Activated T-cell treated with anti-CD3 and anti-CD28 coated beads for 1 hour (primary cell): ENCODE measurements around the gene MLLT10.
"Not testable (repeated sequence)": the region's sequence is repeated elsewhere in the genome, so short reads cannot be mapped to it uniquely, and the experiment has no call there.

ENCODE experiments used
- DNase-seq: peaks from one replicate; pipeline ENCODE4 v3.0.0-alpha.2; 2020; ENCODE audit warnings: low read depth

The MLLT10 gene

GRCh38 chr10:21528236-21529031 lies 5.6 kb upstream of the MLLT10 start:
- no peak for DNase-seq

GRCh38 chr10:21529032-21529910 lies 4.8 kb upstream of the MLLT10 start:
- DNase-seq: no peak

GRCh38 chr10:21530168-21530567 lies 3.9 kb upstream of the MLLT10 start:
- no peak for DNase-seq

- no peak for DNase-seq
Measured at GRCh38 chr10:21530641-21531040, 3.4 kb upstream of the MLLT10 start.

GRCh38 chr10:21531164-21531563 lies 2.9 kb upstream of the MLLT10 start:
- no peak for DNase-seq

- DNase-seq: no peak
Measured at GRCh38 chr10:21532694-21533466, 1.2 kb upstream of the MLLT10 start.

- DNase-seq: no peak
Measured at GRCh38 chr10:21534280-21534586, 201 bp downstream of the MLLT10 start.

GRCh38 chr10:21534604-21535493 lies 817 bp downstream of the MLLT10 start:
- DNase-seq: peak; percentile 33

GRCh38 chr10:21535494-21535965 lies 1.5 kb downstream of the MLLT10 start:
- DNase-seq: no peak

GRCh38 chr10:21535976-21536375 lies 1.9 kb downstream of the MLLT10 start:
- not testable (repeated sequence) for DNase-seq

- no peak for DNase-seq
Measured at GRCh38 chr10:21536874-21537273, 2.8 kb downstream of the MLLT10 start.

- not testable (repeated sequence) for DNase-seq
Measured at GRCh38 chr10:21540701-21541100, 6.7 kb downstream of the MLLT10 start.

GRCh38 chr10:21547246-21547645 lies 13.2 kb downstream of the MLLT10 start:
- no peak for DNase-seq

- DNase-seq: no peak
Measured at GRCh38 chr10:21552638-21553037, 18.6 kb downstream of the MLLT10 start.

GRCh38 chr10:21556527-21556926 lies 22.5 kb downstream of the MLLT10 start:
- no peak for DNase-seq

GRCh38 chr10:21558984-21559383 lies 25.0 kb downstream of the MLLT10 start:
- DNase-seq: not testable (repeated sequence)

GRCh38 chr10:21570761-21571521 lies 36.9 kb downstream of the MLLT10 start:
- no peak for DNase-seq

GRCh38 chr10:21572578-21572977 lies 38.5 kb downstream of the MLLT10 start:
- no peak for DNase-seq

GRCh38 chr10:21574514-21574913 lies 40.5 kb downstream of the MLLT10 start:
- DNase-seq: not testable (repeated sequence)

GRCh38 chr10:21579291-21579690 lies 45.3 kb downstream of the MLLT10 start:
- no peak for DNase-seq
